Measurements from ENCODE around the gene KDM2A. TPM values are rescaled to one million over a fixed set of nuclear protein-coding genes. Genes with fewer than 3 reads are reported as not detected.

The KDM2A gene
- total RNA-seq, 1 donor from 2014 or later, result 70.4 TPM

DNA sequence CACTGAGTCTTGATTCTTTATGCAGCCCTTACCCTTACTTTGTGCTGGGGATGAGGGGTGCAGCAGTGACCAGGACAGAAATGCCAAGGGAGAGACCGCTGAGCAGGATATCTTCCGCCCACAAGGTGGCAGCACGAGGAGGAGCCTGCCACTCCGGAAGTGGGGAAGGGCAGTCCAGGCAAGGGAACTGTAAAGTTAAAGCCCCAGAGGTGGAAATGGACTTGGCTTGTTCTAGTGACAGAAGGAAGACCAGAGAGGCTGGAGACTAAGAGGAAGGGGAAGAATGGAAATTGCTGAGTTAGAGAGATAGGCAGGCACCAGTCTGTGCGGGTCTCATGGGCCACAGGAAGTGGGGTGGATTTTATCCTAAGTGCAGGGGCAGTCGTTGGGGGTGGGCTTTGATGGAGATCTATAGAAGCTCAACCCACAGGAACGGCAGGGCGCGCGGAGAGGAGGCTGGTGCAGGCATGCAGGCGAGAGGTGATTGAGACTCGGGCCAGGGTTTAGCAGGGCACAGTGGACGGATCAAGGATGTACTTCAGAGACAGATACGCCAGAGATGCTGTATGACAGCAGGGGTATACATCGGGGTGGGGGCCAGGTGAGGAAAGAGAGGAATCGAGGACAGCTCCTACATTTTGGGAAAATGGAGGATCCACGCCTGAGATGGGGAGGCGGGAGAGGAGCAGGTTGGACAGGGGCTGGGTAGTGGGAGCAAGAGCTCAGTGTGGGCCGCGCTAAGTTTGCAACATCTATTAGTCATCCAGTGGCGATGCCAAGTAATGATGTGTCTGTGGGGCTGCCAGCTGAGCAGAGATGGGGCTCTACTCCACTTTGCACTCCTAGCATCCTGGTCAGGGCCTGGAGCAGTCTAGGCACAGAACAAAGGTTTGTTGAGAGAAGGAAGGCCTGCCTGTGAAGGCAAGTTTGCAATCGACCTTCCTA lies 143.9 kb downstream of the KDM2A start:
- DNase-seq (ENCODE audit: low read depth), result peak; percentile 67
- peaks cover 11% of the 10 kb centered on the region for H4K20me1 ChIP-seq (ENCODE audit: insufficient read depth, low read length)
- Mint-ChIP-seq H3K4me3 (ENCODE audit: unreplicated experiment) (no peak overlapping the region), H3K9me3 (ENCODE audit: unreplicated experiment) (no peaks in the 10 kb centered on the region), H3K4me1 (ENCODE audit: low read depth, unreplicated experiment) (peaks cover 10% of the 10 kb centered on the region), H3K27me3 (ENCODE audit: low read depth, unreplicated experiment) (peaks cover 5% of the 10 kb centered on the region), H3K27ac (ENCODE audit: unreplicated experiment) (peak overlapping the region; percentile 53), H3K36me3 (ENCODE audit: low read depth, unreplicated experiment) (peaks cover 7% of the 10 kb centered on the region)
- no peak for FAIRE-seq
- H3K79me2 ChIP-seq (ENCODE audit: insufficient read depth, low read length), result peaks cover 21% of the 10 kb centered on the region
- peak overlapping the region; percentile 8 for H3K9ac ChIP-seq (ENCODE audit: low read length)
- peaks cover 25% of the 10 kb centered on the region for H3K4me1 ChIP-seq (ENCODE audit: insufficient read depth, low read length)
- no peaks in the 10 kb centered on the region for H3K9me3 ChIP-seq (ENCODE audit: insufficient read depth, low read depth, low read length)
- peak overlapping the region; percentile 61 for H2AFZ ChIP-seq (ENCODE audit: low read depth, low read length)
- TF ChIP-seq, protein P1, sequence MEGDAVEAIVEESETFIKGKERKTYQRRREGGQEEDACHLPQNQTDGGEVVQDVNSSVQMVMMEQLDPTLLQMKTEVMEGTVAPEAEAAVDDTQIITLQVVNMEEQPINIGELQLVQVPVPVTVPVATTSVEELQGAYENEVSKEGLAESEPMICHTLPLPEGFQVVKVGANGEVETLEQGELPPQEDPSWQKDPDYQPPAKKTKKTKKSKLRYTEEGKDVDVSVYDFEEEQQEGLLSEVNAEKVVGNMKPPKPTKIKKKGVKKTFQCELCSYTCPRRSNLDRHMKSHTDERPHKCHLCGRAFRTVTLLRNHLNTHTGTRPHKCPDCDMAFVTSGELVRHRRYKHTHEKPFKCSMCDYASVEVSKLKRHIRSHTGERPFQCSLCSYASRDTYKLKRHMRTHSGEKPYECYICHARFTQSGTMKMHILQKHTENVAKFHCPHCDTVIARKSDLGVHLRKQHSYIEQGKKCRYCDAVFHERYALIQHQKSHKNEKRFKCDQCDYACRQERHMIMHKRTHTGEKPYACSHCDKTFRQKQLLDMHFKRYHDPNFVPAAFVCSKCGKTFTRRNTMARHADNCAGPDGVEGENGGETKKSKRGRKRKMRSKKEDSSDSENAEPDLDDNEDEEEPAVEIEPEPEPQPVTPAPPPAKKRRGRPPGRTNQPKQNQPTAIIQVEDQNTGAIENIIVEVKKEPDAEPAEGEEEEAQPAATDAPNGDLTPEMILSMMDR (IDR thresholded peaks at IDR 0.05; ENCODE audit: insufficient read depth, low read depth, low read length), result peak; percentile 77
- TF ChIP-seq EZH2 (IDR thresholded peaks at IDR 0.05; ENCODE audit: insufficient read depth, low read length), result no peak
- no peak overlapping the region for H3K4me3 ChIP-seq (ENCODE audit: insufficient read depth, low read depth, low read length)
- no peaks in the 10 kb centered on the region for H3K27me3 ChIP-seq (ENCODE audit: insufficient read depth, low read length)
- no peak overlapping the region for H3K27ac ChIP-seq (ENCODE audit: low read depth, low read length)
- H3K36me3 ChIP-seq (ENCODE audit: insufficient read depth, low read length), result no peaks in the 10 kb centered on the region
- peak overlapping the region; percentile 42 for H3K4me2 ChIP-seq (ENCODE audit: low read length)

- peaks cover 5% of the 10 kb centered on the region for H3K27me3 Mint-ChIP-seq (ENCODE audit: low read depth, unreplicated experiment)
- H3K4me3 ChIP-seq (ENCODE audit: insufficient read depth, low read depth, low read length), result no peak overlapping the region
- H3K36me3 ChIP-seq (ENCODE audit: insufficient read depth, low read length), result no peaks in the 10 kb centered on the region
- FAIRE-seq (no peak), DNase-seq (ENCODE audit: low read depth) (no peak)
- peak overlapping the region; percentile 80 for H3K4me3 Mint-ChIP-seq (ENCODE audit: unreplicated experiment)
- peaks cover 33% of the 10 kb centered on the region for H3K79me2 ChIP-seq (ENCODE audit: insufficient read depth, low read length)
- H3K4me1 Mint-ChIP-seq (ENCODE audit: low read depth, unreplicated experiment), result peaks cover 12% of the 10 kb centered on the region
- peaks cover 7% of the 10 kb centered on the region for H3K36me3 Mint-ChIP-seq (ENCODE audit: low read depth, unreplicated experiment)
- TF ChIP-seq, protein P1 (IDR thresholded peaks at IDR 0.05; ENCODE audit: insufficient read depth, low read depth, low read length), result no peak
- TF ChIP-seq EZH2 (IDR thresholded peaks at IDR 0.05; ENCODE audit: insufficient read depth, low read length), result no peak
- no peaks in the 10 kb centered on the region for H3K27me3 ChIP-seq (ENCODE audit: insufficient read depth, low read length)
- H2AFZ ChIP-seq (ENCODE audit: low read depth, low read length), result no peak overlapping the region
- H3K9ac ChIP-seq (ENCODE audit: low read length), result no peak overlapping the region
- no peaks in the 10 kb centered on the region for H3K9me3 ChIP-seq (ENCODE audit: insufficient read depth, low read depth, low read length)
- no peaks in the 10 kb centered on the region for H3K9me3 Mint-ChIP-seq (ENCODE audit: unreplicated experiment)
- H4K20me1 ChIP-seq (ENCODE audit: insufficient read depth, low read length), result peaks cover 24% of the 10 kb centered on the region
- H3K27ac Mint-ChIP-seq (ENCODE audit: unreplicated experiment), result peak overlapping the region; percentile 58
- H3K27ac ChIP-seq (ENCODE audit: low read depth, low read length), result no peak overlapping the region
- no peak overlapping the region for H3K4me2 ChIP-seq (ENCODE audit: low read length)
- H3K4me1 ChIP-seq (ENCODE audit: insufficient read depth, low read length), result peaks cover 29% of the 10 kb centered on the region
These were observed 145.2 kb downstream of the KDM2A start for GRCh38 chr11:67264260-67264659.

Data from astrocyte (in vitro differentiated cells and primary cell).